Adrenal gland (tissue), 5 donors: ENCODE results near the gene SMG1.
"Not testable (repeated sequence)": the region's sequence is repeated elsewhere in the genome, so short reads cannot be mapped to it uniquely, and the experiment has no call there.

Source experiments
- CTCF ChIP-seq, 6 experiments: fragments of 450-650 bp in 4 of 6; fragments of 200-600 bp in 2 of 6; sonication (generic) in 1 of 6; IDR thresholded peaks; 1 replicate in 5 of 6; 2 replicates in 1 of 6; pipeline versions ENCODE4 v1.5.1 to v1.8.0; 2016 to 2021; ENCODE audit warnings: antibody characterized with exemption in 6 of 6, mild to moderate bottlenecking in 2 of 6, moderate library complexity in 1 of 6
- POLR2A ChIP-seq, 2 donors: fragments of 450-650 bp; IDR thresholded peaks; one replicate each; pipeline ENCODE4 v1.6.1; 2017; ENCODE audit warnings: antibody characterized with exemption in 2 of 2, mild to moderate bottlenecking in 2 of 2, moderate library complexity in 1 of 2
- donor health status: DM: no; HTN: no; CAD: no.

- TF ChIP-seq CTCF, POLR2A (IDR thresholded peaks at IDR 0.05): not testable (repeated sequence)
These were observed 63.3 kb downstream of the SMG1 start for GRCh38 chr16:18862891-18863290.
